Activated naive CD4-positive, alpha-beta T cell treated with anti-CD3 and anti-CD28 coated beads for 36 hours (primary cell): ENCODE measurements around the gene HIRIP3. TPM values are rescaled to one million over a fixed set of nuclear protein-coding genes. Genes with fewer than 3 reads are reported as not detected.
"Not testable (repeated sequence)": the region's sequence is repeated elsewhere in the genome, so short reads cannot be mapped to it uniquely, and the experiment has no call there.

ENCODE experiments used
- CTCF ChIA-PET: fragments of 350-600 bp; sonication (Branson Sonifier 250); formaldehyde crosslinking; loops from one replicate; lab custom pipeline; 2021; ENCODE audit warnings: antibody characterized with exemption; lab: Charles Lee
- DNase-seq: peaks from one replicate; pipeline ENCODE4 v3.0.0-alpha.2; 2020
- H3K27ac Mint-ChIP-seq: one replicate; pipeline ENCODE4 v1.8.0; 2021; ENCODE audit warnings: mild to moderate bottlenecking, mixed read lengths
- H3K27me3 Mint-ChIP-seq: one replicate; pipeline ENCODE4 v1.8.0; 2021; ENCODE audit warnings: low read depth, mixed read lengths
- H3K36me3 Mint-ChIP-seq: one replicate; pipeline ENCODE4 v1.8.0; 2021; ENCODE audit warnings: low read depth, mixed read lengths
- H3K4me1 Mint-ChIP-seq: one replicate; pipeline ENCODE4 v1.8.0; 2021; ENCODE audit warnings: low read depth, mixed read lengths
- H3K4me3 Mint-ChIP-seq: one replicate; pipeline ENCODE4 v1.8.0; 2021; ENCODE audit warnings: mild to moderate bottlenecking, moderate library complexity, mixed read lengths
- H3K9me3 Mint-ChIP-seq: one replicate; pipeline ENCODE4 v1.8.0; 2021; ENCODE audit warnings: mixed read lengths
- intact Hi-C: fragments of 100-400 bp; cut with micrococcal nuclease; formaldehyde crosslinking; loops from one replicate; pipeline ENCODE4 v1.15.1; 2023
- total RNA-seq, 2 experiments: library from RNA; stranded (reverse); gene quantifications; one replicate each; pipeline ENCODE4 v1.2.3, GENCODE V29; 2021

HIRIP3 gene
- total RNA-seq, 2 experiments from 2014 or later: 40.8 to 43.9 TPM

DNA sequence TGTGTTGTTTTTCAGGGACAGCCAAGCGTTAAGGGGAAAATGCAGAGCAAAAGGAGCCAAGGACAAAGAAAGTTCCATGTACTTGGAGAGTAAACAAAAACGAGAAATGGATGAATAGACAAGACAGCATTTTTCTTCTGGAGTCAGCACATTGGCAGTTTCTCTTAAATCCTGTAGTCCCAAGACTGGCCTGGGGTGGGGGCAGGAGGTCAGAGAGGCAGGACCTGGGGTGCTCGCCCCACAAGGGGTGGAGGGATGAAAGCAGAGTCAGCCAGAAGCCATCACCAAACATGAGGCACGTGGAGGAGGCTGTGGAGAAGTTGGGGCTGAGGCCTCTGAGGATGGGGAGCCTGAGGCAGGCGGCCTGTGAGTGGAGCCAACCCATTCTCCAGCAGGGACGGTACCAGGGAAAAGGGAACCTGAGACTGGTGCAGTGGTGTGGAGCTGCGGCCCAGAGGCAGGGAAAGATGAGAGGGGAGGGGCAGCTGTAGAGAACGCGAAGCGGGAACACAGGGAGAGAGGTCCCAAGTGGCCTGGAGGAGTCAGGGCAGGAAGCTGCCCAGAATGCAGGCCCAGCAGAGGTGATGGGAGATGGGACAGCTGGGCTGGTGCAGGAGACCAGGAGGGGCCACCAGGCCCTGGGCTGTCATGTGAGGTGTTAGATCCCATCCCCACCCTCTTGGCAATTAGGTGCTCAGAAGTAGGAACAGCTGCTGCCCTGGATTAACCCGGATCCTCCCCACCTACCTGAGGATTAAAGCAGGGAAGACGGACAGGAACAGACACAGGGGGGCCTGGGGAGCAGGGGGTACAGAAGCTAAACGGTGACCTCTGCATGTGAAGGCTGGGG, 32.4 kb upstream of the HIRIP3 start:
- Mint-ChIP-seq H3K9me3 (no peaks in the 10 kb centered on the region), H3K27ac (no peak overlapping the region), H3K4me3 (no peak overlapping the region), H3K4me1 (peaks cover 10% of the 10 kb centered on the region), H3K36me3 (no peaks in the 10 kb centered on the region), H3K27me3 (peaks cover 42% of the 10 kb centered on the region)
- intact Hi-C loops: loop anchor here (10.0 kb wide), 1 partner anchor 103 kb away; the partner anchor contains the start of gene KCTD13
- CTCF ChIA-PET: no interaction called here
- no peak for DNase-seq

DNA sequence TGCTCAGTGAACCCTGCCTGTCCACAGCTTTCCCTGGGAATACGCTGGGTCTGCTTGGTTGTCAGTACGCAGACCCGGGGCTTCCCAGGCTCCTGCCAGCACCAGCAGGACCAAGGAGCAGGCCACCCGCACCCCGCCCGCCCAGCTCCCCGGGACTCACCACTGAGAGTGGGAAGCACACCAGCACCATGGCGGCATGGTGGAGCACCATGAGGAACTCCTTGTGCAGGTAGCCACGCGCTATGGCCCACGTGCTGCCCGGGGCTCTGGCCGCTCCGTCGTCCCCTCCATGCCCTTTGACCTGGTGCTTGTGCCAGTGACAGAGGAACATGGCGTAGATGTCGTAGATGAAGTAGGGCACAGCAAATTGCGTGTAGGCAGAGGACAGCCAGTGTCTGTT, 31.0 kb upstream of the HIRIP3 start:
- no peaks in the 10 kb centered on the region for H3K9me3 Mint-ChIP-seq
- peaks cover 34% of the 10 kb centered on the region for H3K27me3 Mint-ChIP-seq
- H3K27ac Mint-ChIP-seq: no peak overlapping the region
- H3K36me3 Mint-ChIP-seq: no peaks in the 10 kb centered on the region
- no peak for DNase-seq
- H3K4me1 Mint-ChIP-seq: peaks cover 6% of the 10 kb centered on the region
- H3K4me3 Mint-ChIP-seq: no peak overlapping the region
- CTCF ChIA-PET: no interaction called here
- intact Hi-C loops: loop anchor here (10.0 kb wide), 1 partner anchor 102 kb away; the partner anchor contains the start of gene KCTD13

DNA sequence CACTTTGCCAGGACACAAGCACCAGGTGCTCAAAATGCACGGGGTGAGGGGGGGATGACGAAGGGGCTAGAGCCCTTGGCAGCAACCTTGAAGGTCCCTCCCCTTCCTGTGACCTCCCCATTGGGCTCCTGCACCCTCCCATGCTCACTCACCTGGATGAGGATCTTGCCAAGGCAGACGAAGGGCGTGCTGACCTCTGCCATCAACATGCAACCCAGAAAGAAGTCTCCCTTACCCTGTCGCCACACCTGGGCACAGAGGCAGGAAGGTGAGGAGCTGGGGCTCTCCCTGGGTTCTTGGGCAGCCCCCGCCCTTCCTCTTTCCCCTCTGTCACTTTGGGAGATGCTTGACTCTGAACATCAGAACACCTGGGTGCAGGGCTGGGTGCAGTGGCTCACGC, 30.2 kb upstream of the HIRIP3 start:
- DNase-seq: no peak
- peaks cover 32% of the 10 kb centered on the region for H3K27me3 Mint-ChIP-seq
- CTCF ChIA-PET: no interaction called here
- no peaks in the 10 kb centered on the region for H3K9me3 Mint-ChIP-seq
- no peak overlapping the region for H3K27ac Mint-ChIP-seq
- no peaks in the 10 kb centered on the region for H3K36me3 Mint-ChIP-seq
- peaks cover 9% of the 10 kb centered on the region for H3K4me1 Mint-ChIP-seq
- intact Hi-C loops: loop anchor here (10.0 kb wide), 1 partner anchor 101 kb away; the partner anchor contains the start of gene KCTD13
- no peak overlapping the region for H3K4me3 Mint-ChIP-seq

DNA sequence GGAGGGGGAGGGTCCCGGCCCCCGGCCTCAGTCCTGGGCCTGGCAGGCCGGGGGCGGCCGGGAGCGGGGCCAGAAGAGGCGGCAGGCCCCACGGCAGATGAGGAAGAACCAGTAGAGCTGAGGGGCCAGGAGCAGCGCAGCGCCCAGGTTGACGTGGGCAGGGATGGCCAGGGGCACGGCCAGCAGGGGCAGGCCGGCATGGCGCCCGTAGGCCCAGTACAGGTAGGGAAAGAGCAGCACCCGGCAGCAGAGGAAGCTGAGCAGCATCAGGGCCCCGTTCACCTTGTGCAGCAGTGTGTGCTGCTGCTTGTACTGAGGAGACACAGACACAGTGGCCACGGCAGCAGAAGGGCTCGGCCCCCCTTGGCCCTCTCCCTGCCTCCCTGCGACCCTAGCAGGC, 29.7 kb upstream of the HIRIP3 start:
- Mint-ChIP-seq H3K9me3 (no peaks in the 10 kb centered on the region), H3K36me3 (no peaks in the 10 kb centered on the region), H3K4me1 (peaks cover 7% of the 10 kb centered on the region), H3K27me3 (peaks cover 30% of the 10 kb centered on the region), H3K4me3 (no peak overlapping the region), H3K27ac (no peak overlapping the region)
- CTCF ChIA-PET: no interaction called here
- no peak for DNase-seq
- intact Hi-C loops: loop anchor here (10.0 kb wide), 1 partner anchor 100 kb away; the partner anchor contains the start of gene KCTD13

DNA sequence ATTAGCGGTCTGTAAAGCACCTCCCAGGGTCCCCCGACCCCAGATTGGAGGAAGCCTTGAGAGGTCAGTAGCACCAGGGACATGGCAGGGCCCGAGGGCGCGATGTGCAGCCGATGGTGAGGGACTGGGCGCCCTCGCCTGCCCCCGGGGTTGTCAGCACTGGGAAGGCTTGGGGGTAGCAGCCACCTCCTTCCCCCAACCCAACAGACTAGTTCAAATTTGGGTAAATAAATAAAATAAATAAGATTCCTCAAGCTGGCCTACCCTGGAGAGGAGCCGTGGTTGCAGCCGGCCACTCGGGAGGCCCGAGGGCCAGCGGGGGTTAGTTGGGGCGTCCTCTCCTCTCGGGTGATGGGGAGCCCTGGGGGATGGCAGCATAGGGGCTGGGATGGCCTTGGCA, 29.0 kb upstream of the HIRIP3 start:
- no peaks in the 10 kb centered on the region for H3K36me3 Mint-ChIP-seq
- H3K9me3 Mint-ChIP-seq: no peaks in the 10 kb centered on the region
- peaks cover 23% of the 10 kb centered on the region for H3K27me3 Mint-ChIP-seq
- peaks cover 5% of the 10 kb centered on the region for H3K4me1 Mint-ChIP-seq
- H3K27ac Mint-ChIP-seq: no peak overlapping the region
- no peak for DNase-seq
- CTCF ChIA-PET: no interaction called here
- H3K4me3 Mint-ChIP-seq: no peak overlapping the region
- intact Hi-C loops: loop anchor here (5.0 to 10.0 kb wide), 4 partner anchors 52 to 217 kb away; partner anchors contain the start of genes CDIPT, KCTD13, MAZ and TAOK2

DNA sequence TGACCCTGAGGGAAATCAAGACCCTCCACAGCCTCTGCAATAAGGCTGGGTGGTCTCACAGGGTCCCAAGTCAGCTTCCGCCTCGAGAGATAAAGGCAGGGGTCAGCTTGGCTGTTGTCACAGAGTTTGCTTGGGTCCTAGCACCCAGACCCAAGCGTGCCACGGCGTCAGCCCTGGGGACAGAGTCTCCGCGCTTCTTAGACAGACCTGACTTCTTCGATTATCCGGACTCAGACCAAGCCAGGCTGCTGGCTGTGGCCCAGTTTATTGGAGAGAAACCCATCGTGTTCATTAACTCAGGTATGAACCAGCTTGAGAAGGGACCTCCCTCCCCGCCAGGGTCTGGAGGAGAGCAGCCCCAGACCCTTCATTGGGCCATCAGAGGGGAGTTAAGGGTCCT, 28.2 kb upstream of the HIRIP3 start:
- Mint-ChIP-seq H3K27ac (no peak overlapping the region), H3K4me3 (no peak overlapping the region), H3K27me3 (peaks cover 18% of the 10 kb centered on the region), H3K36me3 (no peaks in the 10 kb centered on the region), H3K4me1 (peaks cover 5% of the 10 kb centered on the region), H3K9me3 (no peaks in the 10 kb centered on the region)
- CTCF ChIA-PET: interaction anchor here (1.2 to 2.6 kb wide), 4 partner anchors 9 to 332 kb away, joined by 3 to 26 read pairs (median 6); partner anchors contain the start of gene KCTD13
- intact Hi-C loops: loop anchor here (5.0 to 10.0 kb wide), 4 partner anchors 51 to 216 kb away; partner anchors contain the start of genes CDIPT, KCTD13, MAZ and TAOK2
- DNase-seq: no peak

DNA sequence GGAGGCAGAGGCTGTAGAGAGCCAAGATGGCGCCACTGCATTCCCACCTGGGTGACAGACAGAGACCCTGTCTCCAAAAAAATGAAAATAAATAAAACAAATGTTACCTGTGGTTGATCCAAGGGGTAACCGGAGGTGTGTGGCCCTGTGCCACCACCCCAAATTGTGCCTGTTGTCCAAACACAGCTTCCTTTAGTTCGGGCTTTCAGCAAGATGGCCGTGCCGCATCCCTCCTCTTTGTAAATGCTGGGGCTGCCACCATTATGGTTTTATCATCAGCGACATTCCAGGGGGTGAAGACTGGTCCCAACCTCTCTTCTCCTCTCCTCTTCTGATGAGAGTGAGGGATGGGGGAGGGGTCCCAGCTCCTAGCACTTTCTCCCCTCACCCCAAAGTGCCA, 27.5 kb upstream of the HIRIP3 start, which contains the start of gene C16orf92:
Gene C16orf92 (plus strand): TSS at position 312 of the 400 bp plus-strand sequence. CDS start 143 bp downstream, outside the sequence.
- Mint-ChIP-seq H3K4me1 (peaks cover 3% of the 10 kb centered on the region), H3K27ac (no peak within 1 kb of the TSS), H3K36me3 (no peaks in the 10 kb centered on the region), H3K9me3 (no peaks in the 10 kb centered on the region), H3K27me3 (peaks cover 14% of the 10 kb centered on the region), H3K4me3 (no peak within 1 kb of the TSS)
- intact Hi-C loops: loop anchor here (5.0 to 10.0 kb wide), 4 partner anchors 51 to 216 kb away; partner anchors contain the start of genes CDIPT, KCTD13, MAZ and TAOK2
- CTCF ChIA-PET: interaction anchor here (0.6 to 2.6 kb wide), 7 partner anchors 9 to 331 kb away, joined by 3 to 26 read pairs (median 4); partner anchors contain the start of gene KCTD13
- no peak for DNase-seq

DNA sequence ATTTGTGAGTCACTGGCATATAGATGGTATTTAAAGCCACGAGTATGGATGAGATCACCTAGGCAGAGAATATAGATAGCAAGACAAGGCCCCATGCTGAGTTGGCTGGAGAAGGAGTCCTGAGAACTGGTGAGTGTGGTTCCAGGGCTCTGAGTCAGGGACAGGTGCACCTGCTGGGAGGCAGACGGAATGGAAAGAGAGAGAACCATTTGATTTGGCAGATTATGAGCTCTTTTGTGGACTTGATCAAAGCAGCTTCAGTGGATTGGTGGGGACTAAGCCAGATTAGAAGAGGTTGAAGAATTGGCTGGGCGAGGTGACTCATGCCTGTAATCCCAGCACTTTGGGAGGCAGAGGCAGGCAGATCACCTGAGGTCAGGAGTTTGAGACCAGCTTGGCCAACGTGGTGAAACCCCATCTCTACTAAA, 23.3 kb upstream of the HIRIP3 start:
- H3K4me3 Mint-ChIP-seq: no peak overlapping the region
- CTCF ChIA-PET: interaction anchor here (1.2 to 1.7 kb wide), 2 partner anchors 13 to 318 kb away, joined by 3 to 12 read pairs; partner anchors contain the start of gene TLCD3B
- no peaks in the 10 kb centered on the region for H3K9me3 Mint-ChIP-seq
- H3K36me3 Mint-ChIP-seq: no peaks in the 10 kb centered on the region
- H3K27ac Mint-ChIP-seq: no peak overlapping the region
- intact Hi-C loops: no loop called here
- H3K4me1 Mint-ChIP-seq: peaks cover 3% of the 10 kb centered on the region
- no peak for DNase-seq
- H3K27me3 Mint-ChIP-seq: no peaks in the 10 kb centered on the region

DNA sequence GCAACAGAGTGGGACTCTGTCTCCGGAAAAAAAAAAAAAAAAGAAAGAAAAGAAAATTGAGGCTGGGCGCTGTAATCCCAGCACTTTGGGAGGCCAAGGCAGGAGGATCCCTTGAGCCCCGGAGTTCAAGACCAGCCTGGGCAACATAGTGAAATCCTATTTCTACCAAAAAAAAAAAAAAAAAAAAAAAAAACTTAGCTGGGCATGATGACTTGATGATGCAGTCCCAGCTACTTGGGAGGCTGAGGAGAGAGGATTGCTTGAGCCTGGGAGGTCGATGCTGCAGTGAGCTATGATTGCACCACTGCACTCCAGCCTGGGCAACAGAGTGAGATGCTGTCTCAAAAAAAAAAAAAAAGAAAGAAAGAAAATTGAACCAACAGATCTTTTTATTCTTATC, 22.5 kb upstream of the HIRIP3 start:
- H3K27me3 Mint-ChIP-seq, H3K9me3 Mint-ChIP-seq, CTCF ChIA-PET, H3K27ac Mint-ChIP-seq, H3K4me1 Mint-ChIP-seq, intact Hi-C loops, DNase-seq, H3K4me3 Mint-ChIP-seq, H3K36me3 Mint-ChIP-seq: not testable (repeated sequence)

DNA sequence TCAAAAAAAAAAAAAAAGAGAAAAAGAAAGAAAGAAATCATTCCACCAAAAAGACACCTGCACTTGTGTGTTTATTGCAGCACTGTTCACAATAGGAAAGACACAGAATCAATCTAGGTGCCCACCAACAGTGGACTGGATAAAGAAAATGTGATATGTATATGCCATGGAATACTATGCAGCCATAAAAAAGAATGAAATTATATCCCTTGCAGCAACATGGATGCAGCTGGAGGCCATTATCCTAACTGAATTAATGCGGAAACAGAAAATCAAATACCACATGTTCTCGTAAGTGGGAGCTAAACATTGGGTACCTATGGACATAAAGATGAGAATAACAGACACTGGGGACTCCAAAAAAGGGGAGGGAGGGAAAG, 21.9 kb upstream of the HIRIP3 start:
- DNase-seq: no peak
- no peak overlapping the region for H3K27ac Mint-ChIP-seq
- CTCF ChIA-PET: interaction anchor here (1.8 kb wide), 1 partner anchor 15 kb away, joined by 6 read pairs; no protein-coding TSS in a partner anchor
- intact Hi-C loops: no loop called here
- no peaks in the 10 kb centered on the region for H3K36me3 Mint-ChIP-seq
- no peaks in the 10 kb centered on the region for H3K9me3 Mint-ChIP-seq
- no peaks in the 10 kb centered on the region for H3K27me3 Mint-ChIP-seq
- H3K4me3 Mint-ChIP-seq: no peak overlapping the region
- H3K4me1 Mint-ChIP-seq: peaks cover 3% of the 10 kb centered on the region

DNA sequence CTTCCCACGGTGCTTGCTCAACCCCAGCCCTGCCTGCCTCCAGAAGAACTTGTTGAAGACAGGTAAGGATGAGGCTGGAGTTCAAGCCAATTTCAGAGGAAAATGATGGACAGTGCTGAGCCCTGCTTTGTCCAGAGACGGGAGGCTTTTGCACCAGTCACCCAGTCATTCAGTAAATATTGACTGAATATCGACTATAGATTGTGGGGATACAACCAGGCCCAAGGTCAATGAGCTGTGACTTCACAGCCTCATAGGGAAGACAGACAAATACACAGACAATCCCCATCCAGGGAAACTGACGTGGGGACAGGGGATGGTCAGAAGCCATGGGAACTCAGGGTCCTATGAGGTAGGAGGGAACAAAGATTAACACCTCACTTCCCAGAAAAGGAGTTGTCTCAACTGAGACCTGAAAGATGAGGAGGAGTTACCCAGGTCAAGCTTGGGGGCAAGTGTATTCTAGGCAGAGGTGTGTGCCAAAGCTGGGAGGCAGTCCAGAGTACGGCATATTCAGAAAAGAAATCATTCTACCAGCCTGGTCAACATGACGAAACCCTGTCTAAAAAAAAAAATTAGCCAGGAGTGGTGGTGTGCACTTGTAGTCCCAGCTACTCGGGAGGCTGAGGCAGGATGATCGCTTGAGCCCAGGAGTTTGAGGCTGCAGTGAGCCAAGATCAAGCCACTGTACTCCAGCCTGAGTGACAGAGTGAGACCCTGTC, 21.3 kb upstream of the HIRIP3 start:
- Mint-ChIP-seq H3K36me3 (no peaks in the 10 kb centered on the region), H3K4me1 (peaks cover 6% of the 10 kb centered on the region), H3K27ac (no peak overlapping the region), H3K27me3 (peaks cover 5% of the 10 kb centered on the region), H3K9me3 (no peaks in the 10 kb centered on the region), H3K4me3 (no peak overlapping the region)
- CTCF ChIA-PET: interaction anchor here (1.8 kb wide), 1 partner anchor 16 kb away, joined by 6 read pairs; no protein-coding TSS in a partner anchor
- DNase-seq: no peak
- intact Hi-C loops: no loop called here

DNA sequence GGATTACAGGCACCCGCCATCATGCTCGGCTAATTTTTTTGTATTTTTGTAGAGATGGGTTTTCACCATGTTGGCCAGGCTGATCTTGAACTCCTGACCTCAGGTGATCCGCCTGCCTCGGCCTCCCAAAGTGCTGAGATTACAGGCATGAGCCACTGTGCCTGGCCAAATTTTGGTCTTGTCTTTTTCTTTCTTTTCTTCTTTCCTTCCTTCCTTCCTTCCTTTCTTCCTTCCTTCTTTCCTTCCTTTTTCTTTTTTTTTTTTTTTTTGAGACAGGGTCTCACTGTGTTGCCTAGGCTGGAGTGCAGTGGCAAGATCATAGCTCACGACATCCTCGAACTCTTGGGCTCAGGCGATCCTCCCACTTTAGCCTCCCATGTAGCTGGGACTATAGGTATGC, 20.0 kb upstream of the HIRIP3 start:
- H3K27me3 Mint-ChIP-seq, H3K4me3 Mint-ChIP-seq, intact Hi-C loops, H3K27ac Mint-ChIP-seq, DNase-seq, H3K36me3 Mint-ChIP-seq, H3K9me3 Mint-ChIP-seq, H3K4me1 Mint-ChIP-seq: not testable (repeated sequence)
- CTCF ChIA-PET: interaction anchor here (0.6 to 1.8 kb wide), 3 partner anchors 10 to 167 kb away, joined by 3 to 6 read pairs (median 4); no protein-coding TSS in a partner anchor
